Measurements from ENCODE around the gene TMEM198. TPM values are rescaled to one million over a fixed set of nuclear protein-coding genes. Genes with fewer than 3 reads are reported as not detected.

The TMEM198 gene
- total and polyA plus RNA-seq, 8 donors = 2.4 to 4.2 (median 3.3) TPM

DNA sequence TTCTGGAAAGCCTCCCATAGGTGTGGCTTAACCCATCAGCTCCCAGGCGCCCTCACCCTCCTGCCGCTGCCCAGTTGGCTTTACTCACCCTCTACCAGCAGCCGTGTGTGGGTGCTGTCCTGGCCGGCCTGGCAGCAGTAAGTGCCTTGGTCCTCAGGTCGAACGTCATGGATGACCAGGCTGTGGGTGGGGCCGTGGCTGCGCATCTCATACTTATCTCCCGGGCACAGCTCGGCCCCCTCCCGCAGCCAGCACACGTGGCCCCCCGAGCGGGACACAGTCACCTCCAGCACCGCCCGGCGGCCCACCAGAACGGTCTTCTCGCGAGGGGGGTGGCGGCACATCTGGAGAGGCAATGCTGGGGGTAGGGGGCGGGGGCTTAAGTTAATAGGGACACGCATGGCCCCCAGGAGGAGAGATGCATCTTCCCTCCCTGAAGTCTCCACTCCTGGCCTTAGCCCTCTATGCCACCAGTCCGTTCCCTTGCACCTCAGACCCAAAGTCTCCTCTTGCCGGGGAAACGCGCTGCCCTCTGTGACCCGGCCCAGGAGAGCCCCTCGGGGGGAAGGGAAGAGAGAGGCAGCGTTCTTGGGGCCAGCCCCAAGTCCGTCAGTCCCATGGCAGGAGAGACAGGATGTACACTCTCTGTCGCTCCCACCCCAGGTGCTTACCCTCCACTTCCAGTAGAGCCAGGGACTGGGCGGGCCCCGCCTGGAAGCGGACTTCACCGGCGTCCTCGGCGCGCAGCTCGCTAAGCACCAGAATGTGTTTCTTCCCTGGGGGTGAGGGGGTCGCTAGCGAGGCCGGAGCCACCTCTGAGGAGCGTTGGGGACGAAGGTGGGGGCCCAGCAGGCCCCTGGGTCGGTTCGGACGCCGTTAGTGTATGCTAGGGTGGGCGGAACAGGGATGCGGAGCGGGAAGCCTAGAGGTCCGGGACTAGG lies 7.9 kb downstream of the TMEM198 start:
- Histone ChIP-seq H3K9me3 (no peaks in the 10 kb centered on the region), H3K27ac (no peak overlapping the region), H3K36me3 (no peaks in the 10 kb centered on the region), H3K27me3 (peaks cover 16 to 67% of the 10 kb centered on the region in 2 donors), H3K4me1 (peaks cover 5 to 20% of the 10 kb centered on the region in 2 donors), H3K4me3 (peak overlapping the region; percentile 46 to 63)
- intact Hi-C loops (cut with DNase I) = no loop called here
- no peak for TF ChIP-seq CTCF (IDR thresholded peaks at IDR 0.05)
- DNase-seq (peak in 1 of 4 donors; percentile 37), ATAC-seq (peak; percentile 35)

- no peaks in the 10 kb centered on the region for H3K9me3 ChIP-seq
- H3K4me3 ChIP-seq = peak overlapping the region; percentile 46 to 63
- H3K4me1 ChIP-seq = peaks cover 5 to 20% of the 10 kb centered on the region in 2 donors
- H3K27me3 ChIP-seq = peaks cover 16 to 62% of the 10 kb centered on the region in 2 donors
- TF ChIP-seq CTCF (IDR thresholded peaks at IDR 0.05) = no peak
- no peak overlapping the region for H3K27ac ChIP-seq
- peak; percentile 86 to 92 (median 90) for DNase-seq
- no peaks in the 10 kb centered on the region for H3K36me3 ChIP-seq
- intact Hi-C loops (cut with DNase I) = no loop called here
- ATAC-seq = peak; percentile 96
Observed at GRCh38 chr2:219552382-219553167, 8.7 kb downstream of the TMEM198 start.

DNA sequence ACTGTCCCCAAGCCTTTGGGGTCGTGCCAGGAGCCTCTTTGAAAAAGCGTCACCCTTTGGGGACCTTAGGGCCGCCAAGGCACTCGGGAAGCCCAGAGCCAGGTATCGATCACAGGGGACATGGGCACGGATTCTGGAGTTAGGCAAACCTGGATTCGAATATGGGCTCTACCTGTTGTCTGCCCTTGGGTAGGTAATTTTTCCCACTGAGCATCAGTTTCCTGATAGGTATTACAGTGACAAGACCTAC lies 9.3 kb downstream of the TMEM198 start:
- ATAC-seq = no peak
- H3K9me3 ChIP-seq = no peaks in the 10 kb centered on the region
- peaks cover 5 to 20% of the 10 kb centered on the region in 2 donors for H3K4me1 ChIP-seq
- no peak for DNase-seq
- H3K36me3 ChIP-seq = no peaks in the 10 kb centered on the region
- intact Hi-C loops (cut with DNase I) = no loop called here
- H3K27me3 ChIP-seq = peaks cover 16 to 60% of the 10 kb centered on the region in 2 donors
- H3K27ac ChIP-seq = no peak overlapping the region
- no peak for TF ChIP-seq CTCF (IDR thresholded peaks at IDR 0.05)
- H3K4me3 ChIP-seq = peak overlapping the region; percentile 46 to 63

GRCh38 chr2:219553463-219553963 lies 9.7 kb downstream of the TMEM198 start:
- peaks cover 5 to 20% of the 10 kb centered on the region in 2 donors for H3K4me1 ChIP-seq
- H3K27me3 ChIP-seq = peaks cover 16 to 60% of the 10 kb centered on the region in 2 donors
- no peak overlapping the region for H3K27ac ChIP-seq
- no peak for DNase-seq
- no peaks in the 10 kb centered on the region for H3K9me3 ChIP-seq
- no peaks in the 10 kb centered on the region for H3K36me3 ChIP-seq
- no peak for ATAC-seq
- no peak overlapping the region for H3K4me3 ChIP-seq
- intact Hi-C loops (cut with DNase I) = no loop called here
- TF ChIP-seq CTCF (IDR thresholded peaks at IDR 0.05) = no peak

GRCh38 chr2:219554350-219554749 lies 10.5 kb downstream of the TMEM198 start:
- peak in 1 of 4 donors; percentile 83 for DNase-seq
- no peak for ATAC-seq
- peaks cover 16 to 53% of the 10 kb centered on the region in 2 donors for H3K27me3 ChIP-seq
- peaks cover 5 to 20% of the 10 kb centered on the region in 2 donors for H3K4me1 ChIP-seq
- no peak for TF ChIP-seq CTCF (IDR thresholded peaks at IDR 0.05)
- H3K27ac ChIP-seq = no peak overlapping the region
- H3K4me3 ChIP-seq = no peak overlapping the region
- intact Hi-C loops (cut with DNase I) = no loop called here
- H3K9me3 ChIP-seq = no peaks in the 10 kb centered on the region
- no peaks in the 10 kb centered on the region for H3K36me3 ChIP-seq
